Measurements from ENCODE around the gene SDHAF2.
A peak's percentile ranks its signal among the peaks of the same experiment; 100 is the strongest.
"Not testable (repeated sequence)": the region's sequence is repeated elsewhere in the genome, so short reads cannot be mapped to it uniquely, and the experiment has no call there.

The SDHAF2 gene

GRCh38 chr11:61429691-61430582 lies at the start of gene SDHAF2, which contains the start of gene CPSF7:
TSS of gene SDHAF2 (plus strand) at chr11:61430124. CDS start at chr11:61430147, 23 bp downstream.
TSS of gene CPSF7 (minus strand) at chr11:61429975. CDS start at chr11:61429235, 740 bp downstream.
- DNase-seq = peak; percentile 75

- no peak for DNase-seq
These were observed 49.0 kb upstream of the SDHAF2 start for GRCh38 chr11:61380884-61381283.

- DNase-seq = not testable (repeated sequence)
These were observed 46.1 kb upstream of the SDHAF2 start for GRCh38 chr11:61383859-61384258.

GRCh38 chr11:61384271-61385242 lies 45.4 kb upstream of the SDHAF2 start:
- DNase-seq = no peak

GRCh38 chr11:61390161-61390560 lies 39.8 kb upstream of the SDHAF2 start:
- no peak for DNase-seq

- DNase-seq = no peak
These were observed 36.8 kb upstream of the SDHAF2 start for GRCh38 chr11:61392981-61393595.

- DNase-seq = no peak
These were observed 28.8 kb upstream of the SDHAF2 start for GRCh38 chr11:61401173-61401572.

GRCh38 chr11:61401573-61401972 lies 28.4 kb upstream of the SDHAF2 start:
- no peak for DNase-seq

- DNase-seq = no peak
These were observed 26.3 kb upstream of the SDHAF2 start for GRCh38 chr11:61403658-61404057.

GRCh38 chr11:61404103-61404502 lies 25.8 kb upstream of the SDHAF2 start:
- no peak for DNase-seq

GRCh38 chr11:61404641-61405040 lies 25.3 kb upstream of the SDHAF2 start:
- DNase-seq = no peak

GRCh38 chr11:61406067-61406466 lies 23.9 kb upstream of the SDHAF2 start:
- no peak for DNase-seq

GRCh38 chr11:61406991-61407728 lies 22.8 kb upstream of the SDHAF2 start:
- no peak for DNase-seq

- no peak for DNase-seq
These were observed 18.3 kb upstream of the SDHAF2 start for GRCh38 chr11:61411589-61411988.

- DNase-seq = no peak
These were observed 16.4 kb upstream of the SDHAF2 start for GRCh38 chr11:61413496-61413895.

- no peak for DNase-seq
These were observed 15.4 kb upstream of the SDHAF2 start for GRCh38 chr11:61414547-61414946.

GRCh38 chr11:61415381-61415780 lies 14.5 kb upstream of the SDHAF2 start:
- DNase-seq = no peak

- DNase-seq = no peak
These were observed 13.0 kb upstream of the SDHAF2 start for GRCh38 chr11:61416941-61417340.

- DNase-seq = no peak
These were observed 12.3 kb upstream of the SDHAF2 start for GRCh38 chr11:61417670-61418069.

GRCh38 chr11:61418136-61418535 lies 11.8 kb upstream of the SDHAF2 start:
- no peak for DNase-seq

GRCh38 chr11:61422226-61422625 lies 7.7 kb upstream of the SDHAF2 start:
- no peak for DNase-seq

All from NCI-H2029 treated with DMSO at 0.1 percent for 48 hours (cell line).